ENCODE measurements around the gene CYP4V2.
"Not testable (repeated sequence)": the region's sequence is repeated elsewhere in the genome, so short reads cannot be mapped to it uniquely, and the experiment has no call there.

CYP4V2 gene

DNA sequence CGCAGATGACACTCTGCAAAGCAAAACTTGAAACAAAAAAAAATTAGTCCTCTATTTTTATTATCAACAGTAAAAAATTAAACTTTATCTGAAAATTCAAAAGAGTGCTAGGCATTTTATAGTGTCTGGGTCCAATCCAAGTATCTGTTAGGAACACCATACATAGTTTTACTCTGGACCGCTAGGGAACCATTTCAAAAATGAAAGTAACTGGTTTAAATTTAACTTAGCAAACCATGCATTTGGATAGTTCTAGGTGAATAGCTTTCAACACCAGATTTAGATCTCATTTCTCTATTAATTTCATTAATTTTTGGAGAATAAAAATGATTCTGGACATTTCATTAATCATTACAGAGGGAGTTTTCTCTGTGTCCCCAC is 37.1 kb downstream of the CYP4V2 start:
- DNase-seq (ENCODE audit: low spot score) = no peak

DNA sequence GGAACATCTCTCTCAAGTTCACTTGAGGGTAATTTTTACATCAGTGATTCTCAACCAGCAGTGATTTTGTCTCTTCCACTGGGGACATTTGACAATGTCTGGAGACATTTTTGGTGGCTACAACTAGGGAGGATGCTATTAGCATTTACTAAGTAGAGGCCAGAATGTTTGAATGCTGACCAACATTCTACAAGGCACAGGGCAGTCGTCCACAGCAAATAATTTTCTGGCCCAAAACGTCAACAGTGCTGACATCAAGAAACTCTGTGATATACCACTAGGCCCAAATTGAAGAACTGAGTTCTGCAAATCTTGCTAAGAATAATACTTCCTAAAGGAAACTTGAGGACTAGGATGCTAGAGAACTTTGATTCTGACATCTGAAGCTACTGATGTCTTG is 43.0 kb downstream of the CYP4V2 start:
- DNase-seq (ENCODE audit: low spot score) = no peak

DNA sequence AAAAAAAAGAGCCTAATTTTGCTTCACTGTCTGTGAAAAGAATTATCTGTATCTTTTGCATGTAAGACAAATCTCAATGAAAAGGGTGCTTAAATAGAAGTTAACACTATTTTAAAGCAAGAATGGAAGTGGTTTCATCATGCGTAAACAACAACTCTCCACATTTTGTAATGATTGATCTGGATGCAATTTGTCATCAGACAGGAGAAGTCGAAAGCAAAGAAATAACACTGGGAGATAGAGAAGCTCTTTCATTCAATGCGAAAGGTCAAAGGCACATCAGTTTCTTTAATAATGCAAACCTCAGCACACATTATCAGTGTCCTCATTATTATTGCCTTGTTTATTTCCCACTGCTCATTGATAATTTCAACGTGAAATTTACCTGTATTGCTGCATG is 44.8 kb downstream of the CYP4V2 start:
- DNase-seq (ENCODE audit: low spot score) = no peak

DNA sequence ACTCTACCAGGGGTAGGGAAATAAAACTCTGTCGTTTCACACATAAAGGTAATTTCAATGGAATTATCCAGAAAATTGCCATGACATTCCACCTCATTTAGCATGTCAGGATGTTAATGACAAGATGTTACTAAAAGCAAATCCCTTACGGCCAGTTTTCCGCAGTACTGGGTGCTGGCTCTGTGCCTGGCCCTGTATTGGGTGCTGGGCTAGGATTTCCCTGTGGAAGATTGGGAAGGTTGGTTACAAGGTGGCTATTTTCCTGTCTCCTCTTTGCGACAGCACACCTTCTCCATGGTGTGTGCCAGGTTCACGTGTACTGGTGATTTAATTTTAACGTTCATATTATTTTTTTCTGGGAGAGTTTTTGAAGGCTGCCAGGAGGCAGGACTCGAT is 49.1 kb downstream of the CYP4V2 start:
- DNase-seq (ENCODE audit: low spot score) = no peak

DNA sequence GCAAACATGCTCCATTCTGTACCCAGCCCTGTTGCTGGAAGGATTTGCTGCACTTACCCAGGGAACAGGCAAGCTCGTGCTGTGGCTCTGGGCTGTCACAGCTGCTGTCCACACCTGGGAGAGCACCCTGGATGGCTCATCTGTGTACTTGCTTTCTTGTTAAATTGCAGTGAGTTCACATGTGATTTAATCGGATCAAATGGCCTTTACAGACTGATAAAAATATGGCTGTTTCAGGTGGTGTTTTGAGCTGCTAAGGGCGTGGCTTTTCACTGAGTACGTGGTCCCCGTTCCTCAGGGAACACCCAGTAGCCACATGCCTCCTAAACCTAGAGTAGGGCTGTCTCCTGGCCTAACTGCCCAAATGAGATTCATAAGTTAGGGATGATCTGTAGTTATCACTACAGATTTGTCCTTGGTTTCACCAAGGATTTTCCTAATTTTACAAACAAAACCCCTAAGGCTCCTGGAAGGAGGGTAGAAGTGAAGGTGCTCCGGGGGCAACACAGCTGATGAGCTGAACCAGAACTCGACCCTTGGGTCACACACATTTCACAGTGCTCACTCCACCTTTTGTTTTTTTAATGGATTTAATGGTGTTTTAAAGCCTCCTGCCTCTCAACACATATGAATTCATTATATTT is 49.6 kb downstream of the CYP4V2 start:
- DNase-seq (ENCODE audit: low spot score) = no peak

DNA sequence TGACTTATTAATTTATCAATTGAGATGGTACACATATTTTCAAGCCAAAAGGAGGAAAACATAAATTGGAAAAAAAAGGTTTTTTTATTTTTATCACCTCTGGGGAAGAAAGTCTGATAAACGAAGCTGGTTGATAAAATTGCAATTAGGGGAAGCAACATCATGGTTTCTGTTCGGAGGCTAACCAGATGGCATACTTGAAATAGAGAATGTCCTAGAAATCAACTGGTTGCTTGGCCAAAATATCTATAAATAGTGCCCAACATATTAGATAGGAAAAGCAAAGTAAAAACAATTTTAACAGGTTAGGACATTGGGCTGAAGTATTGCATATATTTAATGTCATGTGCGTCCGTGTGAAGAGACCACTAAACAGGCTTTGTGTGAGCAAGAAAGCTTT is 50.2 kb downstream of the CYP4V2 start:
- DNase-seq (ENCODE audit: low spot score) = no peak

DNA sequence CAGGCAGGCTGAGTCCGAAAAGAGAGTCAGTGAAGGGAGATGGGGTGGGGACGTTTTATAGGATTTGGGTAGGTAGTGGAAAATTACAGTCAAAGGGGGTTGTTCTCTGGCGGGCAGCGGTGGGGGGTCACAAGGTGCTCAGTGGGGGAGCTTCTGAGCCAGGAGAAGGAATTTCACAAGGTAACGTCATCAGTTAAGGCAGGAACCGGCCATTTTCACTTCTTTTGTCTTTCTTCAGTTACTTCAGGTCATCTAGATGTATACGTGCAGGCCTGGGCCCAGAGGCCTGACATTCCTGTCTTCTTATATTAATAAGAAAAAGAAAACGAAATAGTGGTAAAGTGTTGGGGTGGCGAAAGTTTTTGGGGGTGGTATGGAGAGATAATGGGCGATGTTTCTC is 50.7 kb downstream of the CYP4V2 start:
- DNase-seq (ENCODE audit: low spot score) = not testable (repeated sequence)

DNA sequence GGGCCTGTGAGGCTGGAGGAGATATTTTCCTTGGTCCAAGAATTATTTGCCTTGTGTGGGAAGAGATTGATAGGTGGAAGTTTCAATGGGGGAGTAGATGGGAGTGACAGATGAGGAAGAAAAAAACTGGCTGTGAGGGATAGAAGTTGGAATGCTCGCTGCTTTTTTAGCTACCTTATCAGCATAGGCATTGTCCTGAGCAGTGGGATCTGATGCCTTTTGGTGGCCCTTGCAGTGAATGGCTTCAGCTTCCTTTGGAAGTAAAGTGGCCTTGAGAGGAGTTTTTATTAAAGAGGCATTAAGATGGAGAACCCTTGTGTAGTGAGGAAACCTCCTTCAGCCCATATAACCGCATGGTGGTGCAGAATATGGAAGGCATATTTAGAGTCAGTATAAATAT is 52.0 kb downstream of the CYP4V2 start:
- no peak for DNase-seq (ENCODE audit: low spot score)

DNA sequence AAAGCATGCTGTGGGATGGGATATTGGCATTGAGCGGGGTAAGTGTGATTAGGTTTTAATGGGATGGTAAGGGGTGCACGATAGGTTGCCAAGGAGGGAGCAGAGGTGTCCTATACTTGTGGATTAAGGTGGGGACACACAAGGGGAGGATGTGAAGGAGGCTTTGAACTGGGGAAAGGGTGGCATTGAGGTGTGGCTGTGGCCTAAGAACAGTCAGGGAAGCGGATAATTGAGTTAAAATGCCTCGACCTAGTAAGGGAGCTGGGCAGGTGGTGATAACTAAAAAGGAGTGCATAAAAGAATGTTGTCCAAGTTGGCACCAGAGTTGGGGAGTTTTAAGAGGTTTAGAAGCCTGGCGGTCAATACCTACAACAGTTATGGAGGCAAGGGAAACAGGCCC is 53.5 kb downstream of the CYP4V2 start:
- no peak for DNase-seq (ENCODE audit: low spot score)

DNA sequence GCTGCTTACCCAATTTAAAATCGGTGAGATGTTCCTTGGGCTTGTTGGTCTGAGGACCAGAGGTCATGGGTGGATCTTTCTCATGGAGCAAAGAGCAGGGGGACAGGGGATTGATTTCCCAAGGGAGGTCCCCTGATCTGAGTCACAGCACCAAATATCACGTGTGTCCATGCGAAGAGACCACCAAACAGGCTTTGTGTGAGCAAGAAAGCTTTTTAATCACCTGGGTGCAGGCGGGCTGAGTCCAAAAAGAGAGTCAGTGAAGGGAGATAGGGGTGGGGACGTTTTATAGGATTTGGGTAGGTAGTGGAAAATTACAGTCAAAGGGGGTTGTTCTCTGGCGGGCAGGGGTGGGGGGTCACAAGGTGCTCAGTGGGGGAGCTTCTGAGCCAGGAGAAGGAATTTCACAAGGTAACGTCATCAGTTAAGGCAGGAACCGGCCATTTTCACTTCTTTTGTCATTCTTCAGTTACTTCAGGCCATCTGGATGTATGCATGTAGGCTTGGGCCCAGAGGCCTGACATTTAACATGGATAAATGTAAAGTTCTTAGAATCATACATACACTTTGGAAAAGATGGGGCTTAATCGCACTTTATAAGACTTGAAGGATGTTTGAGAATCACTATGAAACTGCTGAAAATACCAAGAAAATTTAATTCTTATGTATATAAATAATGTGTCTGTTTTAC is 55.8 kb downstream of the CYP4V2 start:
- not testable (repeated sequence) for DNase-seq (ENCODE audit: low spot score)

DNA sequence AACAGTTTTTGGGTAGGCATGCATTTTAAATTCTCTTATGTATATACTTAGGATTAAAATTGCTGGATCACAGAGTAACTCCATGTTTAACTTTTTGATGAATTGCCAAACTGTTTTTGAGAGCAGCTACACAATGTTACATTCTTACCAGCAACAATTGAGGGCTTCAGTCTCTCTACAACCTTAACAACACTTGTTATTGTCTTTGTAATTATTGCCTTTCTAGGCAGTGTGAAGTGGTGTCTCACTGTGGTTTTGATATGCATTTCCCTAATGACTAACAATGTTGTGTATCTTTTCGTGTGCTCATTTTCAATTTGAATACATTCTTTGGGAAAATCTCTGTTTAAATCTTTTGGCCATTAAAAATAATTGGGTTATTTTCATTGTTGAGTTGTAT is 57.3 kb downstream of the CYP4V2 start:
- no peak for DNase-seq (ENCODE audit: low spot score)

DNA sequence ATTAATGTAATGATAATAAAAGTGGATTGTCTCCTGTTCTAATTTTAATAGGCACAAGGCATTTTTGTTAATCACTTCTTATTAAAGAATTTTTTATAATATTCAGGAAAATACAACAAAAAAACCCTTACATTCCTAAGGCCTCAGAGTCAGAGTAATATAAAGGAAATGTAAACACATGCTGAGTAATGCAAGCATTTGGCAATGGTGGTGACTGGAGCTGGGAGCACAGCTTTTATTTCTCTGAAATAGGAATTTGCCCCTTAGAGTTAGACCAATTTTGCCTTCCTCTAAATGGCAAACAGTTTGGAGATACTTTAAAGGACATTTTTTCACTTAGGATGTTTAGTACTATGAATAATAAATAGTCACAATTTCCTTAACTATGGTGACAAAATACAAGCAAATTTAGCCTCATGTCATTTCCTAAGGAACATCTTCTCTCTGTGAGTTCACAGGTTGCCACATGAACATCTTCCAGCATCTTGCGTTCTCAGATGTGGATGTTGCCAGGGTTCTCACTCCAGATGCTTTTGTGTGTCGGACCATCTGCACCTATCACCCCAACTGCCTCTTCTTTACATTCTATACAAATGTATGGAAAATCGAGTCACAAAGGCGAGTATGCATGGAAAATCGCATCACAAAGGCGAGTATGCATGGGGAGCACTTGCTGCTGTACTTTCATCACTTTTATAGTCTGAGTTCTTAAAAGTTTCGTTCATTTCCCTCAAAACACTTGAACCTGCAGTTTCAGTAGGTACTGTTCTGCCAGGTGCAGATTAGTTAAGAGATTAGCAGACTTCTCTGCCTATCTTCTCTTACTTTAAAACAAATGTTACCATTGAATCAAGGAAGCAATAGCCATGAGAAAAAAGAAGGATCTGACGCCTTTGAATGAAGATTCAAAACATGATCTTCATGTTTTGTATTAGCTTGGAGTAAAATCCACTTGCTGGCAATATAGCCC is 58.7 kb downstream of the CYP4V2 start:
- DNase-seq (ENCODE audit: low spot score) = no peak

DNA sequence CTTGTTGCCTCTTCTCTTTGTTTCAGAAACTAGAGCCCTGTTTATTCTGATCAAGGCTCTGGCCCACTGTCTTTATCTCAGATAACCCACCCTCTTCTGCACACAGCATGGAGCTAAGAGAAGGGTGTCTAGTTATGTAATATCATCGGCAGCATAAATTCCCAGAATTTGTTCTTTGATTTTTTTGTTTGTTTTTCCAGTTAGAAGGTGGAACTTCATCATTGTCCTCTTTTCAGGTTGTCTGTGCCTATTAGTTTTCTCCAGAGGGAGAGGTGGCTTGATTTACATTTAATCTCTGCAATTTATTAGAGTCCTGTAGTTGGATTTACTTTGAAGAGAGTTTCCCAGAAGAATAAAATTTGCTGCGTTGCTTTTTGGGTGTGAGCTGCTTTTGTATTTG is 59.4 kb downstream of the CYP4V2 start:
- no peak for DNase-seq (ENCODE audit: low spot score)

DNA sequence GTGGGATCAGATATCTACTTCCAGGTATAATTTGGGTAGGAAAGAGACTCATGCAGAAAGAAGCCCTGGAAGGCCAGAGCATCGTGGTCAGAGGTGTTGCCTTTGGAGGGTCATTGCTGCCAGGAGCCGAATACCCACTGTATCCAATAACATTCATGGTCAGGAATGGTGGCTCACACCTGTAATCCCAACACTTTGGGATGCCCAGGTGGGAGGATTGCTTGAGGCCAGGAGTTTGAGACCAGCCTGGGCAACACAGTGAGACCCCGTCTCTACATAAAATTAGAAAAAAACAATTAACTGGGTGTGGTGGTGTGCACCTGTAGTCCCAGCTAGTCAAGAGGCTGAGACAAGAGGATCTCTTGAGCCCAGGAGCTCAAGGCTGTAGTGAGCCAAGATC is 63.8 kb downstream of the CYP4V2 start:
- no peak for DNase-seq (ENCODE audit: low spot score)

DNA sequence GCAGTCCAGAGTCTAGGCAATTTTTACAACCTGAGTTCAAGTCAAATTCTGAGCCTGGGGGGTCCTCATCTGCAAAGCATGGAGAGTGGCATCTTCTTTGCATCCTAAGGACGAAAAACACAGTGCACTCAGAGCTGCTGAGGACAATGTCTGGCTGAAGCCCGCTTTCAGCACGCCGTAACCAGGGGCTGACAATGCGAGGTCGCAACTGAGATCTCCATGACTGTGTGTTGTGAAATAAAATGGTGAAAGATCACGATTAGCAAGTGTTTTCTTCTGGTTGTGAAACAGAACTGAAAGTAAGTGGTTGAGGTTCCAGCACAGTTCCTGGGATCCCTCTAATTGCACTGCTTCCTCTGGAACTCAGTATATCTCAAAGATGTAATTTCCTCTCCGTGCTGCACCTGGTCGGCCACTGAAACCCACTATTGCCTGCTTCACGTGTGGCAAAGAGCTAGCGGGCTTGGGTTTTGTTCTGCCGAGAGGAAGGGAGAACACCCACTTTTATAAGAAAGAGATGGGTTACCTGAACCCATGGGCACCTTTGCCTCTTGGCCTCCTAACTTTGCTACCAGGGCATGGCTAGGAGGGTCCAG is 66.9 kb downstream of the CYP4V2 start:
- DNase-seq (ENCODE audit: low spot score) = no peak

DNA sequence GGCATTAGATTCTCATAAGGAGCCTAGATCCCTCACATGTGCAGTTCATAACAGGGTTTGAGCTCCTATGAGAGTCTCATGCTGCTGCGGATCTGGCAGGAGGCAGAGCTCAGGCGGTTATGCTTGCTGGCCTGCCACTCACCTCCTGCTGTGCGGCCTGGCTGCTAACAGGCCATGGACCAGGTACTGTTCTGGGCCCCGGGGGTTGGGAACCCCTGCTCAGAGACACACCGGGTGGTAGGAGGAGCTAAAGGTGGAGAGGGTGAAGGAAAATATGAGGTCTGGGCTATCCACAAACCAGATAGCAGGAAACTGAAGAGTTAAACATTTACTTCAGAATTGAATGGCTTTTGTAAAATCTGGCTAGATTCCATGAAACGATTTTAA is 68.7 kb downstream of the CYP4V2 start:
- no peak for DNase-seq (ENCODE audit: low spot score)
